Hepatocyte (in vitro differentiated cells): ENCODE data around the gene CCDC78. TPM values are rescaled to one million over a fixed set of nuclear protein-coding genes. Genes with fewer than 3 reads are reported as not detected.

Source experiments
- DNase-seq: peaks from one replicate; pipeline ENCODE4 v3.0.0-alpha.2; 2016; ENCODE audit warnings: low spot score
- H2AFZ ChIP-seq: fragments of 200-600 bp; sonication (generic); 2 replicates; pipeline ENCODE4 v1.6.0; 2016; ENCODE audit warnings: antibody characterized with exemption, mild to moderate bottlenecking
- H3K27ac ChIP-seq: fragments of 200-600 bp; sonication (generic); 2 replicates; pipeline ENCODE4 v1.5.1; 2016; ENCODE audit warnings: mild to moderate bottlenecking
- H3K27me3 ChIP-seq: fragments of 200-600 bp; sonication (generic); 2 replicates; pipeline ENCODE4 v1.6.1; 2016
- H3K36me3 ChIP-seq: fragments of 200-600 bp; sonication (generic); replicated peaks from 2 replicates; pipeline ENCODE4 v1.5.1; 2016; ENCODE audit warnings: low read depth; ENCODE audit not compliant: insufficient read depth
- H3K4me1 ChIP-seq: fragments of 200-600 bp; sonication (generic); 2 replicates; pipeline ENCODE4 v1.5.1; 2016; ENCODE audit warnings: mild to moderate bottlenecking, moderate library complexity; ENCODE audit not compliant: insufficient read depth
- H3K4me2 ChIP-seq: fragments of 200-600 bp; sonication (generic); 2 replicates; pipeline ENCODE4 v1.6.0; 2016
- H3K4me3 ChIP-seq: fragments of 200-600 bp; sonication (generic); 2 replicates; pipeline ENCODE4 v1.5.1; 2016; ENCODE audit warnings: mild to moderate bottlenecking
- H3K79me2 ChIP-seq: fragments of 200-600 bp; sonication (generic); 2 replicates; pipeline ENCODE4 v1.6.0; 2017; ENCODE audit warnings: mild to moderate bottlenecking
- H3K9me2 ChIP-seq: fragments of 200-600 bp; sonication (generic); replicated peaks from 2 replicates; pipeline ENCODE4 v1.6.0; 2017; ENCODE audit warnings: mild to moderate bottlenecking; ENCODE audit not compliant: insufficient read depth
- H3K9me3 ChIP-seq: fragments of 200-600 bp; sonication (generic); 2 replicates; pipeline ENCODE4 v1.5.1; 2016; ENCODE audit warnings: low read depth, mild to moderate bottlenecking
- H4K20me1 ChIP-seq: fragments of 200-600 bp; sonication (generic); 2 replicates; pipeline ENCODE4 v1.6.0; 2016; ENCODE audit warnings: mild to moderate bottlenecking; ENCODE audit not compliant: insufficient read depth, poor library complexity, severe bottlenecking
- EZH2 ChIP-seq: fragments of 200-600 bp; sonication (generic); IDR thresholded peaks from 2 replicates; pipeline ENCODE4 v1.6.1; 2016; ENCODE audit warnings: antibody characterized with exemption, mild to moderate bottlenecking, borderline replicate concordance
- EZH2phosphoT487 ChIP-seq: fragments of 200-600 bp; sonication (generic); IDR thresholded peaks from one replicate; pipeline ENCODE4 v1.6.1; 2018; ENCODE audit warnings: antibody characterized with exemption, mild to moderate bottlenecking, low read depth, moderate library complexity; ENCODE audit not compliant: unreplicated experiment, severe bottlenecking
- WGBS: methylation state at CpG from one replicate; pipeline ENCODE4 v1.1.6; 2016; ENCODE audit warnings: low lambda C conversion rate; ENCODE audit errors: missing lambda C conversion rate; 5-methylcytosine and 5-hydroxymethylcytosine counted together
- polyA plus RNA-seq: library from polyadenylated mRNA; unstranded; fragments of >200 nt; fragmentation: Nextera tagmentation; extraction: Ambion mirVana; gene quantifications from 2 replicates; pipeline ENCODE4 v1.2.1, GENCODE V29; 2016
- total RNA-seq: library from RNA; depleted of rRNA; stranded (reverse); fragments of >200 nt; gene quantifications from 2 replicates; pipeline ENCODE4 v1.2.3, GENCODE V29; 2014
- TF ChIP-seq, protein P1 (sequence below): fragments of 200-600 bp; sonication (generic); IDR thresholded peaks from 2 replicates; pipeline ENCODE4 v1.5.1; 2016; ENCODE audit warnings: antibody characterized with exemption, mild to moderate bottlenecking; ENCODE audit not compliant: poor library complexity

The CCDC78 gene
- total and polyA plus RNA-seq, 2 experiments from 2014 or later: 2.2 to 6.8 TPM

DNA sequence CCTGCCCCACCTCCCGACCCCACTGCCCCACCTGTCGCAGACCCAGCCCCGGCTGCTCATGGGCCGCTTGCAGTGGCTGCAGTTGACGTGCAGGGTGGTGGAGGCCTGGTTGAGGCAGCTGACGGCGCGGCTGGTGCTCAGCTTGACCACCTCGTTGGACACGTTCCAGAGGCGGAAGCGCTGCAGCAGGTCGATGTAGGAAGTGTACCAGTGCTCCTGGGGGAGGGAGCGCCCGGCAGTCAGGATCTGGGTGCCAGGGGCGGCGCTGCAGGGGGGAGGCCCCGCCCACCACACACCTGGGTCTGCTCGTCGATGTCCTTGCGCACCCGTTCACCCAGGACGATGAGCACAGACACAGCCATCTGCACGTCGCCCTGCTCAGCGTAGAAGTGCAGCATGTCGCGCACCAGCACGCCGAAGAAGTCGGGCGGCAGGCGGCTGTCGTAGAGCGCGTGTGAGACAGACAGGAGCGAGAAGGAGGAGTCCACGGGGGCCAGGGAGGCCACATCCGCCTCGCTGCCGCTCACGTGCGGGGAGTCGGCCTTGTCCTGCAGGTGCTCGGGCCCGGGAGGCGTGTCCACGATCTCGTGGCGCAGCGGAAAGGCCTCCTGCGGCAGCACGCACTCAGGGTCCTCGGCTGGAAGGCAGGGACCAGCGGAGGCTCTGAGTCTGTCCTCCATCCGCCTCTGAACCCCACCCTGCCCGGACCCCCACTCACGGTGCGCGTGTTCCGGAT lies 41.1 kb downstream of the CCDC78 start:
- TF ChIP-seq EZH2phosphoT487: no peak
- TF ChIP-seq, protein P1, sequence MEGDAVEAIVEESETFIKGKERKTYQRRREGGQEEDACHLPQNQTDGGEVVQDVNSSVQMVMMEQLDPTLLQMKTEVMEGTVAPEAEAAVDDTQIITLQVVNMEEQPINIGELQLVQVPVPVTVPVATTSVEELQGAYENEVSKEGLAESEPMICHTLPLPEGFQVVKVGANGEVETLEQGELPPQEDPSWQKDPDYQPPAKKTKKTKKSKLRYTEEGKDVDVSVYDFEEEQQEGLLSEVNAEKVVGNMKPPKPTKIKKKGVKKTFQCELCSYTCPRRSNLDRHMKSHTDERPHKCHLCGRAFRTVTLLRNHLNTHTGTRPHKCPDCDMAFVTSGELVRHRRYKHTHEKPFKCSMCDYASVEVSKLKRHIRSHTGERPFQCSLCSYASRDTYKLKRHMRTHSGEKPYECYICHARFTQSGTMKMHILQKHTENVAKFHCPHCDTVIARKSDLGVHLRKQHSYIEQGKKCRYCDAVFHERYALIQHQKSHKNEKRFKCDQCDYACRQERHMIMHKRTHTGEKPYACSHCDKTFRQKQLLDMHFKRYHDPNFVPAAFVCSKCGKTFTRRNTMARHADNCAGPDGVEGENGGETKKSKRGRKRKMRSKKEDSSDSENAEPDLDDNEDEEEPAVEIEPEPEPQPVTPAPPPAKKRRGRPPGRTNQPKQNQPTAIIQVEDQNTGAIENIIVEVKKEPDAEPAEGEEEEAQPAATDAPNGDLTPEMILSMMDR: no peak
- no peak for TF ChIP-seq EZH2
- H3K4me3 ChIP-seq: no peak overlapping the region
- H3K4me2 ChIP-seq: peak overlapping the region; percentile 91
- H2AFZ ChIP-seq: no peak overlapping the region
- H3K27ac ChIP-seq: no peak overlapping the region
- peaks cover 33% of the 10 kb centered on the region for H3K4me1 ChIP-seq
- DNase-seq: no peak
- peaks cover 48% of the 10 kb centered on the region for H3K79me2 ChIP-seq
- H4K20me1 ChIP-seq: peaks cover 27% of the 10 kb centered on the region
- no peaks in the 10 kb centered on the region for H3K9me3 ChIP-seq
- WGBS: 96% methylated on average over 47 of the region's 61 CpGs
- no peaks in the 10 kb centered on the region for H3K9me2 ChIP-seq
- H3K36me3 ChIP-seq: no peaks in the 10 kb centered on the region
- no peaks in the 10 kb centered on the region for H3K27me3 ChIP-seq

DNA sequence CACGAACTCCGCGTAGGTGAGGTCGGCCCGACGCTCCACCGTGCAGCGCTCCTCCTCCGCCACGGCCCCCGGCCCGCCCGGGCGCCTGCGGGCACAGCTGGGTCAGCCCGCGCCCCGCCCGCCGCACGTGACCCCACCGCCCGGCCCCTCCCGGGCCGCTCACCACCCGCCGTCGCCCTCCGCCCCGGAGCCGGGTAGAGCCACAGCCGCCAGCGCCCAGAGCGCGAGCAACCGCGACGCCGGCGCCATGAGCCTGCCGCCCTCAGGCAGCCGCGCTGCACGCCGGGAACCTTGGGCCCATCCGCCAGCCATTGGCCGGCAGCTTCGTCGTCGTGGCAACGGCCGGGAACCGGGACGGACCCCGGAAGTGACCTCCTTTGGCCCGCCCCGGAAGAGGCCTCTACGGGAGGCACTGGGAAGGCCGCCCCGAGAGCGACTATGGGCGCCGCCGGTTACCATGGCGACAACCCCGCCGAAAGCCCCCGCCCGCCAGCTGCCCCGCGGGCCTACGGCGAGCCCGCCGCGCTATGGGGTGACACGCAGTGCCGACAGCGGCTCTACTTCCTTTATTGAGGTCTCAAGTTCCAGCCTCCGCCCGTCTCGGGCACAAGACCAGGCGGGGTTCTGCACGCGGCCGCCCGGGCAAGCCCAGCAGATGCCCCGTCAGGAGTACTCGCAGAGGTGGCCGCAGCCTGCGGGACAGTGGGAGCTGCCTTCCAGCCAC lies 42.0 kb downstream of the CCDC78 start, which contains the start of gene JMJD8:
Gene JMJD8, minus strand, starts transcription at position 264 of the 724 bp plus-strand sequence. Its CDS starts 15 bp downstream, at position 249.
- no peaks in the 10 kb centered on the region for H3K27me3 ChIP-seq
- 20% methylated on average over 44 of the region's 91 CpGs for WGBS
- H3K36me3 ChIP-seq: no peaks in the 10 kb centered on the region
- H3K4me1 ChIP-seq: peaks cover 31% of the 10 kb centered on the region
- H3K4me3 ChIP-seq: peak within 1 kb of the TSS; percentile 57
- no peaks in the 10 kb centered on the region for H3K9me2 ChIP-seq
- H3K79me2 ChIP-seq: peaks cover 40% of the 10 kb centered on the region
- H3K4me2 ChIP-seq: peak within 1 kb of the TSS; percentile 98
- peak within 1 kb of the TSS; percentile 81 for H3K27ac ChIP-seq
- DNase-seq: peak; percentile 98
- peak within 1 kb of the TSS; percentile 56 for H2AFZ ChIP-seq
- TF ChIP-seq, protein P1: no peak
- no peak for TF ChIP-seq EZH2
- TF ChIP-seq EZH2phosphoT487: no peak
- peaks cover 27% of the 10 kb centered on the region for H4K20me1 ChIP-seq
- H3K9me3 ChIP-seq: no peaks in the 10 kb centered on the region

DNA sequence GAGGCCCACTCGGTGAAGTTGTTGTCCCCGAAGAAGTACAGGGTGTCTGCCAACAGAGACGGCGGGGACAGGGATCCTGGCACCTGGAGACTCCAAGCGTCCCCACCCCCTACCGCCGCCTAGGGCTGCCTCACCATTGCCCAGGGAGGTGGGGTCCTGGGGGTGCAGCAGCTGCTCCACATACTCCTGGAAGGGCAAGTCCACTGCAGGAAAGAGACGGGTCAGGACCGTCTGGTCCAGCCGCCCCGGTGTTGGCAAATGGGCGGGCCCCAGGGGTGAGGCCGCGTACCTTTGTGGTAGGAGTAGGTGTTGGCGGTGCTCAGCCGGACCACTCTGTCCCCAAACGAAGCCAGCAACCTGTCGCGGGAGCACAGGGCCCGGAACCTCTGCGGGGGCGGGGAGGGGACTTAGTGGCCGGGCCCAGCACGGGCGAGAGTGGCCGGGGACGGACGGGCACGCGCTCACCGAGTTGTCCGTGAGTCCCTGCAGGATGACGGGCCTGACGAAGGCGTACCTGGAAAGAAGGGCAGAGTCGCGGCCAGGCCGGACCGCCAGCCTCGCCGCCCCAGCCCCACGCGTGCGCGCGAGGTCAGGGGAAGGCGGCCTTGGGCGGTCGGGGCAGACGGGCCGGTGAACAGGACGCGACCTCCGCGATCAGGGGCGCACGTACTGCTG lies 42.7 kb downstream of the CCDC78 start:
- H3K4me3 ChIP-seq: peak overlapping the region; percentile 57
- peak; percentile 43 for DNase-seq
- H3K9me2 ChIP-seq: no peaks in the 10 kb centered on the region
- peak overlapping the region; percentile 65 for H3K27ac ChIP-seq
- H2AFZ ChIP-seq: peak overlapping the region; percentile 39
- no peaks in the 10 kb centered on the region for H3K9me3 ChIP-seq
- 22% methylated on average over 48 of the region's 57 CpGs for WGBS
- H3K27me3 ChIP-seq: no peaks in the 10 kb centered on the region
- peaks cover 33% of the 10 kb centered on the region for H3K79me2 ChIP-seq
- TF ChIP-seq EZH2 (no peak), EZH2phosphoT487 (no peak)
- TF ChIP-seq, protein P1: no peak
- H4K20me1 ChIP-seq: peaks cover 27% of the 10 kb centered on the region
- H3K4me2 ChIP-seq: peak overlapping the region; percentile 98
- H3K4me1 ChIP-seq: peaks cover 32% of the 10 kb centered on the region
- no peaks in the 10 kb centered on the region for H3K36me3 ChIP-seq
